HEK293 (cell line): ENCODE results near the gene CPLX1.

Experiments
- CTCF ChIA-PET: fragments of 350-600 bp; formaldehyde crosslinking; extraction: SDS; loops from one replicate; lab custom pipeline; 2021; ENCODE audit warnings: antibody characterized with exemption; lab: Yijun Ruan, JAX
- POLR2A ChIA-PET: fragments of 300-600 bp; formaldehyde crosslinking; extraction: SDS; loops from one replicate; lab custom pipeline; 2020; ENCODE audit warnings: antibody characterized with exemption, inconsistent platforms; lab: Yijun Ruan, JAX
- H3K27ac ChIP-seq: fragments of 200-500 bp; sonication (Bioruptor generic); 2 replicates; pipeline ENCODE4 v1.5.1; 2014; ENCODE audit warnings: low read depth, low read length, control low read depth, inconsistent platforms; ENCODE audit errors: extremely low read depth
- H3K36me3 ChIP-seq, 2 experiments: fragments of 200-500 bp in 1 of 2; sonication (Bioruptor generic) in 1 of 2; 1 replicate in 1 of 2; 2 replicates in 1 of 2; pipeline ENCODE4 v1.5.1; 2014 to 2017; ENCODE audit warnings: inconsistent platforms in 2 of 2, low read length in 2 of 2; ENCODE audit not compliant: control insufficient read depth in 2 of 2, insufficient read depth in 1 of 2
- H3K4me1 ChIP-seq: fragments of 200-500 bp; sonication (Bioruptor generic); 2 replicates; pipeline ENCODE4 v1.5.1; 2014; ENCODE audit warnings: mild to moderate bottlenecking, low read length, inconsistent platforms; ENCODE audit not compliant: control insufficient read depth, insufficient read depth
- H3K4me3 ChIP-seq: 2 replicates; pipeline ENCODE4 v1.5.1; 2011; ENCODE audit warnings: low read depth, mild to moderate bottlenecking, control low read depth, low read length, moderate library complexity
- H3K9me3 ChIP-seq: fragments of 200-500 bp; sonication (Bioruptor generic); 2 replicates; pipeline ENCODE4 v1.5.1; 2014; ENCODE audit warnings: low read depth, low read length, inconsistent platforms; ENCODE audit not compliant: control insufficient read depth, insufficient read depth
- GLIS2 ChIP-seq: fragments of 450-650 bp; formaldehyde crosslinking; IDR thresholded peaks from 2 replicates; pipeline ENCODE4 v1.5.1; 2016; ENCODE audit warnings: missing biosample characterization, missing genetic modification characterization
- PRDM6 ChIP-seq: fragments of 450-650 bp; formaldehyde crosslinking; IDR thresholded peaks from 2 replicates; pipeline ENCODE4 v1.5.1; 2017; ENCODE audit warnings: missing biosample characterization, missing genetic modification characterization
- YY2 ChIP-seq: fragments of 450-650 bp; formaldehyde crosslinking; IDR thresholded peaks from 2 replicates; pipeline ENCODE4 v1.5.1; 2016; ENCODE audit warnings: missing biosample characterization, missing genetic modification characterization
- ZBTB11 ChIP-seq: fragments of 450-650 bp; formaldehyde crosslinking; conservative IDR thresholded peaks from 2 replicates; pipeline ENCODE4 v1.5.1; 2016; ENCODE audit warnings: low read depth, missing biosample characterization, missing genetic modification characterization
- ZBTB17 ChIP-seq: fragments of 450-650 bp; formaldehyde crosslinking; IDR thresholded peaks from 2 replicates; pipeline ENCODE4 v1.5.1; 2016; ENCODE audit warnings: missing biosample characterization, missing genetic modification characterization
- ZIC2 ChIP-seq: fragments of 450-650 bp; formaldehyde crosslinking; IDR thresholded peaks from 2 replicates; pipeline ENCODE4 v1.5.1; 2016; ENCODE audit warnings: missing biosample characterization, missing genetic modification characterization
- ZNF133 ChIP-seq: fragments of 450-650 bp; formaldehyde crosslinking; IDR thresholded peaks from 2 replicates; pipeline ENCODE4 v1.5.1; 2016; ENCODE audit warnings: missing biosample characterization, missing genetic modification characterization
- ZNF138 ChIP-seq: fragments of 450-650 bp; formaldehyde crosslinking; IDR thresholded peaks from 2 replicates; pipeline ENCODE4 v1.5.1; 2016; ENCODE audit warnings: missing biosample characterization, missing genetic modification characterization, borderline replicate concordance
- ZNF221 ChIP-seq: fragments of 450-650 bp; formaldehyde crosslinking; IDR thresholded peaks from 2 replicates; pipeline ENCODE4 v1.5.1; 2017; ENCODE audit warnings: missing biosample characterization, missing genetic modification characterization, borderline replicate concordance
- ZNF26 ChIP-seq: fragments of 450-650 bp; formaldehyde crosslinking; IDR thresholded peaks from 2 replicates; pipeline ENCODE4 v1.5.1; 2016; ENCODE audit warnings: missing biosample characterization, missing genetic modification characterization
- ZNF266 ChIP-seq: fragments of 450-650 bp; formaldehyde crosslinking; IDR thresholded peaks from 2 replicates; pipeline ENCODE4 v1.5.1; 2016; ENCODE audit warnings: missing biosample characterization, missing genetic modification characterization, low read depth
- ZNF560 ChIP-seq: fragments of 450-650 bp; formaldehyde crosslinking; IDR thresholded peaks from 2 replicates; pipeline ENCODE4 v1.5.1; 2017; ENCODE audit warnings: missing biosample characterization, missing genetic modification characterization, borderline replicate concordance
- ZNF580 ChIP-seq: fragments of 450-650 bp; formaldehyde crosslinking; IDR thresholded peaks from 2 replicates; pipeline ENCODE4 v1.5.1; 2016; ENCODE audit warnings: missing biosample characterization, missing genetic modification characterization
- ZNF610 ChIP-seq: fragments of 450-650 bp; formaldehyde crosslinking; IDR thresholded peaks from 2 replicates; pipeline ENCODE4 v1.5.1; 2016; ENCODE audit warnings: missing biosample characterization, missing genetic modification characterization, borderline replicate concordance
- ZNF629 ChIP-seq: fragments of 450-650 bp; formaldehyde crosslinking; IDR thresholded peaks from 2 replicates; pipeline ENCODE4 v1.5.1; 2017; ENCODE audit warnings: missing biosample characterization, missing genetic modification characterization
- ZNF677 ChIP-seq: fragments of 450-650 bp; IDR thresholded peaks from 2 replicates; pipeline ENCODE4 v1.5.0; 2018; ENCODE audit warnings: missing biosample characterization, mild to moderate bottlenecking, missing genetic modification characterization, moderate library complexity
- ZNF707 ChIP-seq: fragments of 450-650 bp; formaldehyde crosslinking; IDR thresholded peaks from 2 replicates; pipeline ENCODE4 v1.5.1; 2016; ENCODE audit warnings: missing biosample characterization, missing genetic modification characterization
- ZNF768 ChIP-seq: fragments of 450-650 bp; formaldehyde crosslinking; IDR thresholded peaks from 2 replicates; pipeline ENCODE4 v1.5.1; 2018; ENCODE audit warnings: missing biosample characterization, mild to moderate bottlenecking, missing genetic modification characterization
- ZNF785 ChIP-seq: fragments of 450-650 bp; formaldehyde crosslinking; IDR thresholded peaks from 2 replicates; pipeline ENCODE4 v1.5.1; 2016; ENCODE audit warnings: missing biosample characterization, missing genetic modification characterization

The CPLX1 gene

GRCh38 chr4:786861-787300 is 39.0 kb downstream of the CPLX1 start:
- Histone ChIP-seq H3K27ac (no peak overlapping the region), H3K9me3 (no peaks in the 10 kb centered on the region), H3K36me3 (no peaks in the 10 kb centered on the region), H3K4me3 (no peak overlapping the region), H3K4me1 (no peaks in the 10 kb centered on the region)
- ChIA-PET CTCF (no interaction called here), POLR2A (no interaction called here)
- TF ChIP-seq ZNF707 (no peak), ZNF610 (tag by site-specific recombination) (no peak), ZNF785 (no peak), ZNF560 (tag by site-specific recombination) (no peak), ZNF629 (tag by site-specific recombination) (no peak), ZNF580 (tag by site-specific recombination) (no peak), ZBTB11 (tag by site-specific recombination) (no peak), ZNF133 (tag by site-specific recombination) (no peak), ZNF138 (no peak), GLIS2 (tag by site-specific recombination) (no peak), ZNF221 (no peak)

- H3K27ac ChIP-seq, result no peak overlapping the region
- TF ChIP-seq ZNF266, result no peak
- TF ChIP-seq ZNF26 (tag by site-specific recombination), result no peak
- TF ChIP-seq YY2 (tag by site-specific recombination), result no peak
- TF ChIP-seq ZNF677, result no peak
- no peak for TF ChIP-seq ZNF768 (tag by site-specific recombination)
- TF ChIP-seq ZNF580 (tag by site-specific recombination), result no peak
- no peak for TF ChIP-seq ZBTB17 (tag by site-specific recombination)
- no peak for TF ChIP-seq PRDM6 (tag by site-specific recombination)
- TF ChIP-seq ZIC2 (tag by site-specific recombination), result no peak
- no peaks in the 10 kb centered on the region for H3K9me3 ChIP-seq
- POLR2A ChIA-PET, result no interaction called here
- CTCF ChIA-PET, result interaction anchor here (0.7 kb wide), 1 partner anchor 282 kb away, joined by 3 read pairs; no protein-coding TSS in a partner anchor
- no peak overlapping the region for H3K4me3 ChIP-seq
- no peaks in the 10 kb centered on the region for H3K36me3 ChIP-seq
- no peaks in the 10 kb centered on the region for H3K4me1 ChIP-seq
Measured at GRCh38 chr4:786074-786741, 39.7 kb downstream of the CPLX1 start.
